Stimulated activated memory B cell treated with anti-CD40 and anti-IgM and Interleukin-4, amounts not matched to agents 10 μg/mL and 1 μg/mL and 100 μg/mL, for 72 hours (primary cell): ENCODE measurements around the gene GXYLT2.
"Not testable (repeated sequence)": the region's sequence is repeated elsewhere in the genome, so short reads cannot be mapped to it uniquely, and the experiment has no call there.

Source experiments
- ATAC-seq: fragments of 150-1000 bp; cut with Tn5 transposase; 2 replicates; pipeline ENCODE4 v1.10.0; 2021
- H3K27ac Mint-ChIP-seq: one replicate; pipeline ENCODE4 v1.8.0; 2022; ENCODE audit warnings: mild to moderate bottlenecking, mixed read lengths
- H3K27me3 Mint-ChIP-seq: one replicate; pipeline ENCODE4 v1.8.0; 2022; ENCODE audit warnings: mixed read lengths
- H3K36me3 Mint-ChIP-seq: one replicate; pipeline ENCODE4 v1.8.0; 2022; ENCODE audit warnings: mixed read lengths
- H3K4me1 Mint-ChIP-seq: one replicate; pipeline ENCODE4 v1.8.0; 2022; ENCODE audit warnings: mixed read lengths
- H3K4me3 Mint-ChIP-seq: one replicate; pipeline ENCODE4 v1.8.0; 2022; ENCODE audit warnings: mild to moderate bottlenecking, moderate library complexity, mixed read lengths
- H3K9me3 Mint-ChIP-seq: one replicate; pipeline ENCODE4 v1.8.0; 2022; ENCODE audit warnings: mixed read lengths

The GXYLT2 gene

GRCh38 chr3:72998466-72998865 lies 110.6 kb downstream of the GXYLT2 start:
- Mint-ChIP-seq H3K9me3 (no peaks in the 10 kb centered on the region), H3K27ac (no peak overlapping the region), H3K4me1 (peaks cover 45% of the 10 kb centered on the region), H3K4me3 (peak overlapping the region; percentile 64), H3K27me3 (no peaks in the 10 kb centered on the region), H3K36me3 (peaks cover 42% of the 10 kb centered on the region)
- ATAC-seq, result no peak

DNA sequence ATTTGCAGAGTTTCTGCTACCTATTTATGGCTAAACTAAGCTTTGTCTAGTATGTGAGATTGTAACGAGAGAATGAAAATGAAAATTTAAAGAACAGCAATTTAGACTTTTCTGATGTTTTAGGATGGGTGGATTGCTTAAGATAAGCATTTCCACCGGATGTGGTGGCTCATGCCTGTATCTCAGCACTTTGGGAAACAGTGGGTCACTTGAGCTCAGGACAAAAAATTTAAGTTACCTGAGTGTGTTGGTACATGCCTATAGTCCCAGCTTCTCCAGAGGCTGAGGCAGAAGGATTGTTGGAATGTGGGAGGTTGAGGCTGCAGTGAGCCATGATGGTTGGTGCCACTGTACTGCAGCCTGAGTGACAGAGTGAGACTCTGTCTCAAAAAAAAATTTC lies 112.1 kb downstream of the GXYLT2 start:
- Mint-ChIP-seq H3K27me3 (no peaks in the 10 kb centered on the region), H3K9me3 (no peaks in the 10 kb centered on the region), H3K4me1 (peaks cover 60% of the 10 kb centered on the region), H3K27ac (no peak overlapping the region), H3K4me3 (peak overlapping the region; percentile 36), H3K36me3 (peaks cover 56% of the 10 kb centered on the region)
- no peak for ATAC-seq

DNA sequence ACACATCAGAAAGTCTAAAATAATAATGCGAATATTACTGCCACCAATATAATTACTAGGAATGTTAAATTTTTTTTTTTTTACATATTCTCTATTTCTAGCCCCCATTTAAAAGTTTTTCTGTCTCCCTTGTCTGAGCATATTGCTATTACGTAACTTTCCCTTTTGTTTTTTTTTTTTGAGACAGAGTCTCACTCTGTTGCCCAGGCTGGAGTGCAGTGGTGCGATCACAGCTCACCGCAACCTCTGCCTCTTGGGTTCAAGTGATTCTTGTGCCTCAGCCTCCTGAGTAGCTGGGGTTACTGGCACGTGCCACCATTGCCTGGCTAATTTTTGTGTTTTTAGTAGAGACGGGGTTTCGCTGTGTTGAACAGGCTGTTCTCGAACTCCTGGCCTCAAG lies 115.2 kb downstream of the GXYLT2 start:
- not testable (repeated sequence) for H3K4me3 Mint-ChIP-seq, H3K27ac Mint-ChIP-seq, H3K9me3 Mint-ChIP-seq, H3K27me3 Mint-ChIP-seq, ATAC-seq
- H3K4me1 Mint-ChIP-seq, result peaks cover 75% of the 10 kb centered on the region
- peaks cover 75% of the 10 kb centered on the region for H3K36me3 Mint-ChIP-seq

DNA sequence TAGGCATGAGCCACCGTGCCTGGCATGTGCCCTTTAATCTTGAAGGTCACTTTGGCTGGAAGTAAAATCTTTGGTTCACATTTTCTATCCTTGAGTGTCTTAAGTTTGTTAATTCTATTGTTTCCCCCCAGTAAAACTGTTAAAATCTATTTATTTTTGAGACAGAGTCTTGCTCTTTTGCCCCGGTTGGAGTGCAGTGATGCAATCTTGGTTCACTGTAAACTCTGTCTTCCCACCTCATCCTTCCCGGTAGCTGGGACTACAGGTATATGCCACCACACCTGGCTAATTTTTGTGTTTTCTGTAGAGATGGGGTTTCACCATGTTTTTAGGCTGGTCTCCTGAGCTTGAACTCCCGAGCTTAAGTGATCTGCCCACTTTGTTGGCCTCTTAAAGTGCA lies 116.5 kb downstream of the GXYLT2 start:
- no peak for ATAC-seq
- no peak overlapping the region for H3K27ac Mint-ChIP-seq
- H3K4me1 Mint-ChIP-seq, result peaks cover 79% of the 10 kb centered on the region
- no peak overlapping the region for H3K4me3 Mint-ChIP-seq
- no peaks in the 10 kb centered on the region for H3K27me3 Mint-ChIP-seq
- no peaks in the 10 kb centered on the region for H3K9me3 Mint-ChIP-seq
- peaks cover 78% of the 10 kb centered on the region for H3K36me3 Mint-ChIP-seq

DNA sequence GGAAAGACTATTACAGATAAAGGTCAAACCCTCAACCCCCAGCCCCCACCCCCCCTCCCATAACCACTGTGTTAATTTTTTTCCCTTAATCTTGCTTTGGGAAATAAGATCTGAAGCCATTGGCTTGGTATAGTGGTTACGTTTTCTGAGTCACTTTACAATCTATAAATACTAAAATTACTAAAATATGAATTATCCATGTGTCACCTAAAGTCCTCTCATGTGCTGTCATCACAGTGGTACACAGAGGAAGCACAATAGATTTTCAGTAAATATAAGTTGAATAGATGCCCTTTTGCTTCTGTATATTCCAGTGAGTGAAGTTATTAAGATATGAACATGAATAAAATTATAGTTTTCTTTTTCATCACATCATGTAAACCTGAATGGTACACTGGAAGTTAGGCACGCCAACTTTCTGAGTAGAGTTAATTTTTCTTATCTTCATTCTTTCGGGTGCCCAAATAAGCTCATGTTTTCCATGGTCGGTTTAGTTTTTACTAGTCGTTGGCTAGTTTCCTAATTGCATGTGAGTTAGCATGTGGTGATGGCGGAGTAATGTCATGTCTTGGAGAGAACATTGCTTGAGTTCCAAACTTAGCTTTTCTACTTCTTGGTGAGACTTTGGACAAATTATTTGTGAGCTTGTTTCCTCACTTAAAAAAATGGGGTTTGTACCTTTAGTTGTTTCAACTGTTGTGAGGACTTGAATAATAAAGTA lies 120.3 kb downstream of the GXYLT2 start:
- H3K4me3 Mint-ChIP-seq, result no peak overlapping the region

GRCh38 chr3:73009008-73009407 lies 121.2 kb downstream of the GXYLT2 start:
- peaks cover 82% of the 10 kb centered on the region for H3K36me3 Mint-ChIP-seq
- no peak overlapping the region for H3K27ac Mint-ChIP-seq
- H3K4me3 Mint-ChIP-seq, result no peak overlapping the region
- ATAC-seq, result no peak
- peaks cover 83% of the 10 kb centered on the region for H3K4me1 Mint-ChIP-seq
- no peaks in the 10 kb centered on the region for H3K9me3 Mint-ChIP-seq
- no peaks in the 10 kb centered on the region for H3K27me3 Mint-ChIP-seq

More for the DNA sequence above, 120.3 kb downstream of the GXYLT2 start:
- no peak overlapping the region for H3K27ac Mint-ChIP-seq
- peaks cover 89% of the 10 kb centered on the region for H3K36me3 Mint-ChIP-seq
- peaks cover 90% of the 10 kb centered on the region for H3K4me1 Mint-ChIP-seq
- no peaks in the 10 kb centered on the region for H3K27me3 Mint-ChIP-seq
- ATAC-seq, result no peak
- no peaks in the 10 kb centered on the region for H3K9me3 Mint-ChIP-seq

DNA sequence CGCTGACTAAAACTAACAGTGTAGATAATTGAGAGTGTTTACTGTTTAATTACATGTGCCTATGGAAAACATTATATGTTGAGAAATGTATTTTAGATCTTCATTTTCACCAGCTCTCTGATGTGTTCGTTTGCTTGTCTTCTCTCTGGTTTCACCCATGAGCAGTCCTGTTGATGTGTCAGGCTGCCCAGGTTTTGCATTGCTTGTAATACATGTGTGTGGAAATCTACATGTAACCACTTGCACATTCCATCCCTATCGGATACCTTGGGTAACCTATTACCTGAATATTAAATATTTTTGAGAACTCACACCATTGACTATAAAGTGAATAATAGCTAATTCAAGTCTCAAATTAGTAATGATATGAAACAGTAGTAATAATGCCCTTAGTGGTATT lies 121.9 kb downstream of the GXYLT2 start:
- H3K36me3 Mint-ChIP-seq, result peaks cover 78% of the 10 kb centered on the region
- H3K9me3 Mint-ChIP-seq, result no peaks in the 10 kb centered on the region
- no peak overlapping the region for H3K4me3 Mint-ChIP-seq

GRCh38 chr3:73010158-73010557 lies 122.3 kb downstream of the GXYLT2 start:
- H3K4me1 Mint-ChIP-seq, result peaks cover 73% of the 10 kb centered on the region
- H3K36me3 Mint-ChIP-seq, result peaks cover 77% of the 10 kb centered on the region
- H3K27ac Mint-ChIP-seq, result no peak overlapping the region

More for the DNA sequence above, 121.9 kb downstream of the GXYLT2 start:
- no peak overlapping the region for H3K27ac Mint-ChIP-seq
- ATAC-seq, result no peak
- H3K27me3 Mint-ChIP-seq, result no peaks in the 10 kb centered on the region
- peaks cover 76% of the 10 kb centered on the region for H3K4me1 Mint-ChIP-seq

DNA sequence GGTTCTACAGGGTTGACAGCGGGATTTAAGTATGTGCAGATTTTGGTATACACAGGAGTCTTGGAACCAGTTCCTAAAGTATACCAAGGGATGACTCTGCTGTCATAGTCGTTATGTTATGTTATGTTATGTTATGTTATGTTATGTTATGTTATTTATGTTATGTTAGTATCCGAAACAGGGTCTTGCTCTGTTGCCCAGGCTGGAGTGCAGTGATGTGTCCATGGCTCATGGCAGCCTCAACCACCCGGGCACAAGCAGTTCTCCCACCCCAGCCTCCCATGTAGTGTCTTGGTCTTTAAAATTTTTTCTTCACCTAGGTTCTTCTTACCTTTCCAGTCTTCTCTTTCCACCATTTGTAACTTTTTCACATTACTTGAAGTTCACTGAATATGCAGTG lies 130.5 kb downstream of the GXYLT2 start:
- no peak overlapping the region for H3K27ac Mint-ChIP-seq
- H3K4me1 Mint-ChIP-seq, result peaks cover 60% of the 10 kb centered on the region
- H3K9me3 Mint-ChIP-seq, result no peaks in the 10 kb centered on the region
- no peak for ATAC-seq
- H3K27me3 Mint-ChIP-seq, result no peaks in the 10 kb centered on the region
- peaks cover 34% of the 10 kb centered on the region for H3K36me3 Mint-ChIP-seq
- no peak overlapping the region for H3K4me3 Mint-ChIP-seq

More at GRCh38 chr3:73010158-73010557, 122.3 kb downstream of the GXYLT2 start:
- no peaks in the 10 kb centered on the region for H3K9me3 Mint-ChIP-seq
- no peaks in the 10 kb centered on the region for H3K27me3 Mint-ChIP-seq
- no peak for ATAC-seq
- H3K4me3 Mint-ChIP-seq, result no peak overlapping the region

- Mint-ChIP-seq H3K9me3 (no peaks in the 10 kb centered on the region), H3K36me3 (peaks cover 34% of the 10 kb centered on the region), H3K4me1 (peaks cover 60% of the 10 kb centered on the region), H3K4me3 (no peak overlapping the region), H3K27me3 (no peaks in the 10 kb centered on the region), H3K27ac (no peak overlapping the region)
- ATAC-seq, result no peak
Measured at GRCh38 chr3:73018790-73019441, 131.1 kb downstream of the GXYLT2 start.

DNA sequence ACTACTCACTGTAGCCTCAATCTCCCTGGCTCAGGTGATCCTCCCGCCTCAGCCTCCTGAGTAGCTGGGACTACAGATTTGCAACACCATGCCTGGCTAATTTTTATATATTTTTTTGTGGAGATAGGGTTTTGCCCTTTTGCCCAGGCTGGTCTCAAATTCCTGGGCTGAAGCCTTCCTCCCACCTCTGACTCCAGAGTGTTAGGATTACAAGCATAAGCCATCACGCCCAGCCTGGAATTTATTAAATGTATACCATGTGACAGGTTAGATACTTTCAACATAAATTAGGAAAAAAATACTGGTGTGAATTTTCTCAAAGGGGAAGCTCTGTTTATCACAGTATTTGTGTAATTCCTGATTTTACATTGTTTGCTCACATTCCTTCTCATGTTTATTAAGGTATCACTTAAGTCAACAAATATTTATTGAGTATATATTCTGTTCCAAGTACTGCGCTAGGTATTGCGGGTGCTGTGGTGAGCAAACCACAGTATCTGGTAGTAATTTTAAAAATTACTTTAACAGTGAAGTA lies 133.5 kb downstream of the GXYLT2 start:
- no peak overlapping the region for H3K27ac Mint-ChIP-seq

GRCh38 chr3:73024836-73025235 lies 137.0 kb downstream of the GXYLT2 start:
- ATAC-seq, result no peak
- no peaks in the 10 kb centered on the region for H3K27me3 Mint-ChIP-seq
- no peaks in the 10 kb centered on the region for H3K9me3 Mint-ChIP-seq
- H3K27ac Mint-ChIP-seq, result no peak overlapping the region
- peaks cover 72% of the 10 kb centered on the region for H3K4me1 Mint-ChIP-seq
- no peak overlapping the region for H3K4me3 Mint-ChIP-seq
- peaks cover 20% of the 10 kb centered on the region for H3K36me3 Mint-ChIP-seq

More for the DNA sequence above, 133.5 kb downstream of the GXYLT2 start:
- ATAC-seq, result no peak
- H3K27me3 Mint-ChIP-seq, result no peaks in the 10 kb centered on the region
- H3K36me3 Mint-ChIP-seq, result peaks cover 16% of the 10 kb centered on the region
- no peak overlapping the region for H3K4me3 Mint-ChIP-seq
- no peaks in the 10 kb centered on the region for H3K9me3 Mint-ChIP-seq
- peaks cover 70% of the 10 kb centered on the region for H3K4me1 Mint-ChIP-seq

DNA sequence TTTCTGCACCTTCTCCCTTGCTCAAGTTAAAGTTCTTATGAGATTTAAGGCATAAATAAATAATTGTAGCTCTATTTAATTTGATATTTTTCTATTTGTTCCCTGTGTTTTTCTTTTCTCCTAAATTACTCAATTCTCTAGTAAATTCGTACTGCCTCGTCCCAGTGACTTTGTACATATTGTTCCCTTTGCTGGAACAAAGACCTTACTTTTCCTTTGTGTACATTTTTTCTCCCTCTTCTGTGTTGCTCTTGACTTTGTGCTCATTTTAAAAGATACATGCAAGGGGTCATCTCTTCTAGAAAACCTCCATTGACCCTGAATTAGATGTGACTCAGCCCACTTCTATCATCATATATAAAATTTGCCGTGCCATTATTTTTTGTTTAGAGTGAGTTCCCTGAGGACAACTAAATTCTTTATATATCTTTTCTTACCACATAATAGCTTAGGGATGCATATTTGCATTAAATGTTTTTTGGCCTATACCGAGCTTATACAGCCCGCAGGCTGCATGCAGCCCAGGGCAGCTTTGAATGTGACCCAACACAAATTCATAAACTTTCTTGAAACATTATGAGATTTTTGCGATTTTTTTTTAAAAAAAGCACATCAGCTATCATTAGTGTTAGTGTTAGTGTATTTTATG lies 138.4 kb downstream of the GXYLT2 start:
- H3K27ac Mint-ChIP-seq, result no peak overlapping the region
- peaks cover 21% of the 10 kb centered on the region for H3K36me3 Mint-ChIP-seq
- no peak overlapping the region for H3K4me3 Mint-ChIP-seq
- H3K9me3 Mint-ChIP-seq, result no peaks in the 10 kb centered on the region
- ATAC-seq, result no peak
- H3K4me1 Mint-ChIP-seq, result peaks cover 75% of the 10 kb centered on the region
- H3K27me3 Mint-ChIP-seq, result no peaks in the 10 kb centered on the region
